GM19372 (cell line): ENCODE results near the gene TM6SF1.
"Not testable (repeated sequence)": the region's sequence is repeated elsewhere in the genome, so short reads cannot be mapped to it uniquely, and the experiment has no call there.

Experiments used
- ATAC-seq: cut with Tn5 transposase; IDR thresholded peaks from one replicate; pipeline ENCODE4 v1.9.1; 2021; ENCODE audit warnings: mild to moderate bottlenecking, low read depth, moderate library complexity; ENCODE audit not compliant: unreplicated experiment

The TM6SF1 gene

DNA sequence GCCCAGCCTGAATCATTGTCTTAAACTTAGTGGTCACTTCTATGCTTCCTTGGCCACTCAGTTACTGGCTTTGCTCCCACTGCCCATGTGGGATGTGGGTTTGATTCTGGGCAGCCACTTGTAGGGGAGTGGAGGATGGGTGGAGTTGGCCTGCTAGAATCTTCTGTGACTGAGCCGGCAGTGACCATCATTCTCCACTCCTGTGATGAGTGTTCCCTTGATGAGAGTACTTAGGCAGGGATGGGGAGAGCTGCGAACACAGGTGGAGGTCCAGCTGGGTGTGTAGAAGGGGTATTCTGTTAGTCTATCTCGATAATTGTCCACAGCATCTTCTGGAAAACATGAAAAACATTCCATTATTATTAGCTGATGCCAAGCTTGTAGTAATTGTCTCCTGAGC lies 8.0 kb downstream of the TM6SF1 start:
- ATAC-seq = no peak

GRCh38 chr15:83115831-83116565 lies 8.6 kb downstream of the TM6SF1 start:
- peak; percentile 76 for ATAC-seq

DNA sequence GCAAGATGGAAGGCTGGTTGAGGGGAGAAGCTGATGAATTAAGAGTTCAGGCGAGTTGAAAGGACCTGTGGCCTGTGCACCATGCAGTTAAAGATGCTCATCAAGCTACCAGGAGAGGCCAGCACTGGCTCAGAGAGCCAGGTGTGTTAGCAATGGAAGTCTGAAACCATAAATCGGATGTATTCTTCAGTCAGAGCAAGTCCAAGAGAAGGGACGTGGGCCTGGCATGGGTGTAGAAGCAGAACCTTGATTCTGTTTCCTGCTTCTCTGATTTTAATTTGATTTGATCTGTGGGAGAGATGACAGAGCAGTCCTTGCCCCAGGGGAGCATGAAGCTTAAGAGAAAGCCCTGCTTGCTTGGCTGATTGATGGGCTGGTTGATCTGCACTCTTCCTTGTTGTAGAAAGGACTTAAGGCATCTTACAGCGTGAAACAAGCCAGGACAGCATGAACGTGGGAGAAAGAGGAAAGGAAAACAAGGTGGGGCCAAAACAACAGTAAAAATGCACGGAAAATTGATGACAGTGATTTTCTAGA lies 10.9 kb downstream of the TM6SF1 start:
- no peak for ATAC-seq

- no peak for ATAC-seq
Observed at GRCh38 chr15:83118968-83119367, 11.5 kb downstream of the TM6SF1 start.

DNA sequence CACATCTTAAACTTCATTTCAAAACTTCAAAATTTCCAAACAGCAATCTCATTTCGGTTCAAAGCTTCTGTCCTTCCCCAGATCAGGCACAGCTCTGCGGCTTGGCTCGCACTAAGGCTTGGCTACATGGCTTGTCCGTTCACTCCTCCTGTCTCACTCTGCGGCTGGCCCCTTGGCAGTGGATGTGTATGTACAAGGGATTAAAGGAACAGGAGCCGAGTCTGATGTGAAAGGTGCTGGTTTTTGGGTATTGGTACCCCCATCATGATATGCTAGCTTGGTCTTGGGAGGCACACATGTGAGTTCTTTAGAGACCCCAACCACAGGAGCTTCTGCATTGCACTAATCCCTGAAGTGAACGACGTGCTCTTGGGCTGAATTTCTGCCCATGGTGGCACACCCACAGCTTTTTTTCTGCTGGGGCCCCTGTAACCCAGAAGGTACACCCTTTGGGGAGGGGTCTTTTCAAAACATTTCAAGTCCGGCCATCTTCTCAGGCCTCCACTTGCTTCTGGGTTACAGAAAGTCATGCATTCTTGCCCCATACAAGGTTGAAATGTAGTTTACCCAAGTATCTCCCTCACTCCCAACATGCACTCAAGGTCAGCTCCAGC lies 12.6 kb downstream of the TM6SF1 start:
- ATAC-seq = no peak

DNA sequence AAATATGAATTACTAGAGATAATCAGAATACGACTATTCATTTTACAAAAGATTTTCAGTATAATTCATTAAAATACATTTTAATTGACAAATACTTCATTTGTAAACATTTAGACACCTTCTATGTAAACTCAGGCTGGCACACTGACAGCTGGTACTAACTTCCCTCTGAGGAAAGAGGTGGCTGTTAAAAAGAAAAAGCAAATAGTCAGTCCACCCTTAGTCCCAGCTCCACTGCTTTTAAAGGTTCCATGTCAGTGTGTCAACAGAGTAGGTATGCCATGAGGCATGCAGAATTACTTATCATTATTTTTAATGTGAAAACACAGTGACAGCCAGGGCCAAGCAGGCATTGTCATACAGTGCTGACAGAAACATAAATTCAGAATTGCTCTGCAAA lies 16.1 kb downstream of the TM6SF1 start:
- ATAC-seq = no peak

DNA sequence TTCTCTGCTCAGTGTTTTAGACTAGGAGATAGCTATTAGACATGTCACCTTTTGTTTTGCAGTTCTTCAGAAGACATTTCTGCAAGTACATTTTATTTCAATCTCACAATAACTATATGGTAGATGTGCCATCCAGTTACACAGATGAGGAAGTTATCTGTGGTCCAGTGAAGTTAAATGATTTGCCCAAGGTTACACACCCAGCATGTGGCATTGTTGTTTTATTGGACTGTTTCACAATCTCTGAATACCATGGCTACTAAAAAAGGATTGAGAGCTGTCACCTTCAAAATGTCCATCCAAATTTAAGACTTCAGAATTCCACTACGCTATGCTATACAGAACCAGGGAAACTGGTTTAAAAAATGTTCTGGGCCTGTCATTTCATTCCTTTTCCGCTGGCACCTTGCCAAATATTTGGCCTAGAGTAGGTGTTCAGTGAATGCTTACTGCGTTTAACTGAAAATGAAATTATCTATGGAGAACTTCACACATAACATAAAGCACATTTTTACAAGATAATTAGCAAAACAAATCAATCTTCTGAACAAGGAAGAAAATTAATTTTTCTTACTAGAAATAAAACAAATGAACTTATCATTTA lies 20.2 kb downstream of the TM6SF1 start:
- no peak for ATAC-seq

DNA sequence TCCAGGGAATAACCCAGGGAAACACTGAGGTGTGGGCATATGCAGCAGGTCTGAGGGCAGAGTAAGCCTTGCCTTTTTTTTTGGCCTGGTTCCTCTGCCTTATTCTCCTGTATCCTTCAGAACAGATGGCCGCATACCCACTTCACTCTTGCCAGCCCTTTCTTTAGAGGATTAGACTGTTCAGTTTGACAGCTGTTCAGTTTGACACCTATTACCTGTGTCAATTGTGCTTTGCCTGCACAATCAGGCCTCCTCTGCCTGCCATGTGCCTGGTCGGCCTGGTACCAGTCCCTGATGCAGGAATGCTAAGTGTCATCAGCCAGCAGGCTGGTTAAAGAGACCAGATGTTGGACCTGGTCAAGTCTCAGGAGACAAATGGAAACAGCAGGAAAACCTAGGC lies 22.3 kb downstream of the TM6SF1 start:
- ATAC-seq = no peak

GRCh38 chr15:83132861-83133523 lies 25.5 kb downstream of the TM6SF1 start:
- ATAC-seq = no peak

- not testable (repeated sequence) for ATAC-seq
Observed at GRCh38 chr15:83142151-83142550, 34.7 kb downstream of the TM6SF1 start.

GRCh38 chr15:83144771-83145170 lies 37.3 kb downstream of the TM6SF1 start:
- ATAC-seq = no peak

GRCh38 chr15:83153288-83153687 lies 45.8 kb downstream of the TM6SF1 start:
- no peak for ATAC-seq

- ATAC-seq = no peak
Observed at GRCh38 chr15:83155942-83156341, 48.5 kb downstream of the TM6SF1 start.

GRCh38 chr15:83158393-83158792 lies 50.9 kb downstream of the TM6SF1 start:
- ATAC-seq = no peak

- no peak for ATAC-seq
Observed at GRCh38 chr15:83160741-83161140, 53.3 kb downstream of the TM6SF1 start.

DNA sequence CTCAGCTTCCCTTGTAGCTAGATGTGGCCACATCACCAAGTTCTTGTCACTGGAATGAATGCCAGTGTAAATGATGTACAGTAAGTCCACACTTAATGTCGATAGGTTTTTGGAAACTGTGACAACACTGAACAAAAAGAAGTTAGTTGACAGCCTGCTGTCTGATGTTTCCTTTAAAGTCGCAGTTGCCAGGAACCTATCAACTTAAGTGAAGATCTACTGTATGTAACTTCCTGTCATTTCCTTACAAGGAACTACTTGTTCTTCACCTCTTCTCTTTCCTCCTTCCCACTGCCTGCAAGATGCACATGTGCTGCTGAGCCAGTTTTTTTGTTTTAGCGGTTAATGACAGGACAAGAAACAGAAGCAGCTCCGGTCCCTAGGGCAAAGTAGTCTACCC lies 55.6 kb downstream of the TM6SF1 start:
- no peak for ATAC-seq

DNA sequence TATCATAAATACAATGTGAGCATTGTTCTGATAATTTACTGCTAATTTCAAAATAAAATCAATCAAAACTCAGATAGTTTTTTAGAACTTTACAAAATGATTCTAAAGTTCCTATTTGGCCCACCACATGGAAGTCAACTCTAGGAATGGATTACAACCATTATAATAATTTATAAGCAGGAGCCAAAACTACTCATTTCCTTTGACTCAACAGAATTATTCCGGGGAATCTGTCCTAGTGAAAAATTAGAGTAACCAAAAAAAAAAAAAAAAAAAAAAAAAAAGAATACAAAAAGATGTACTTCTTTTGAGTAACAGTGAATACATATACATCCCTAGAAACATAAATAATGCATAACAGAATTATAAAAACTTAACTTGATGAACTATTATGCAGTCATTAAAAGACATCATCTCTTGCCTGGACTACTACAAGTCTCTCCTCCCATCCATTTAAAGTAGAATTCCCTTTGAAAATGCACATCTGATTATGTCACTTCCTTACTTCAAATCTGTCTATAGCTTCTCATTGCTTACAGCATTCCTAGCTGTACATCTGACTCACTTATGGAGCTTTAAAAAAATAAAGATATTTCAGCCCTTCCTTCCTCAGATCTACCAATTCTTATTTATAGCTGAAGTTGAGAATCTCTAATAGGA lies 56.8 kb downstream of the TM6SF1 start:
- no peak for ATAC-seq

DNA sequence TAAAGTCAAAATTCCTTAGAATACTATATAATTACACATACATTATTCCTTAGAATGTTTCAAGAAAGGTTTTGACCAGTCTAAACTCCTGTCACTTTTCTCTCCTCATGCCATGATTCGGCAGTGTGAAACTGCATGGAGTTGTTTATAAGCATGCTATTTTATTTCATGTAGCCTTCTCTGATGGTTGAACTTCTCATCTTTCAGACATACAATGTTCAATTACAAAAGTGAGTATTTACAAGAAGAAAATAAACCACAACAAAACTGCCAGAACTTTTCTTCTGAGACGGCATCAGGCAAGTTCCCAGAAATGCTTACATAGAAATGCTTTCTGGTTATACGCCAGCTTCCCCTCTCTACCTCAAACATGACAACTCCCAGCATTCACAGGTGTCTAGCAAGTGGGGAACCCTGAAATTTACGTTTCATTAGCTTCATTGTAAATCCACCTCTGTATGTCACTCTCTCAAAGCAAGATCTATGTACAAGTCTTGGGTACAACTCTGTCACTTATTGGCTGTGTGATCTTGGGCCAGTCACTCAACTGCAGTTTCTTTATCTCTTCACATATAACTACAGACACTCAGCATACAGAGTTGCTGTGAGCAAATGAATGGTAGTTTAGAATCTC lies 57.4 kb downstream of the TM6SF1 start:
- no peak for ATAC-seq

DNA sequence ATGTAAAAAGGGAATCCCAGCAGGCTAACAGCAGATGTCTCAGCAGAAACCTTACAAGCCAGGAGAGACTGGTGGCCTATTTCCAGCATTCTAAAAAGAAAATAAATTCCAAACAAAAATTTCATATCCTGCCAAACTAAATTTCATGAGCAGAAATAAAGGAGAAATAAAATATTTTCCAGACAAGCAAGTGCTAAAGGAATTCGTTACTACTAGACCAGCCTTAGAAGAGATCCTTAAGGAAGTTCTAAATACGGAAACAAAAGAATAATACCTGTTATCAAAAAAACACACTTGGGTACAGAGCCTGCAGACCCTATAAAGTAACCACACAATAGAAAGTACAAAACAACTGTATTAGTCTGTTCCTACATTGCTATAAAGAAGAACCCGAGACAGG lies 58.8 kb downstream of the TM6SF1 start:
- ATAC-seq = no peak

DNA sequence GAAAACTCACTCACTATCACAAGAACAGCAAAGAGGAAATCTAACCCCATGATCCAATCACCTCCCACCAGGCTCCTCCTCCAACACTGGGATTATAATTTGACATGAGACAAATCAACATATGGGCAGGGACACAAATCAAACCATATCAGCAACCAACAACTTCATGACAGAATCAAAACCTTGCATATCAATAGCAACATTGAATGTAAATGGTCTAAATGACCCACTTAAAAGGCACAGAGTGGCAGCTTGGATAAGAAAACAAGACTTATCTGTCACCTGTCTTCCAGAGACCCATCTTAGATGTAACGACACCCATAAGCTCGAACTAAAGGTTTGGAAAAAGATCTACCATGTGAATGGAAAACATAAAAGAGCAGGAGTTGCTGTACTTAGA lies 59.4 kb downstream of the TM6SF1 start:
- no peak for ATAC-seq
